NCI-H69 (cell line): ENCODE data around the gene GOLGA8G.
"Not testable (repeated sequence)": the region's sequence is repeated elsewhere in the genome, so short reads cannot be mapped to it uniquely, and the experiment has no call there.

Experiments
- DNase-seq: peaks from one replicate; lab custom pipeline; 2025; lab: John Stamatoyannopoulos, UW

The GOLGA8G gene, protein sequence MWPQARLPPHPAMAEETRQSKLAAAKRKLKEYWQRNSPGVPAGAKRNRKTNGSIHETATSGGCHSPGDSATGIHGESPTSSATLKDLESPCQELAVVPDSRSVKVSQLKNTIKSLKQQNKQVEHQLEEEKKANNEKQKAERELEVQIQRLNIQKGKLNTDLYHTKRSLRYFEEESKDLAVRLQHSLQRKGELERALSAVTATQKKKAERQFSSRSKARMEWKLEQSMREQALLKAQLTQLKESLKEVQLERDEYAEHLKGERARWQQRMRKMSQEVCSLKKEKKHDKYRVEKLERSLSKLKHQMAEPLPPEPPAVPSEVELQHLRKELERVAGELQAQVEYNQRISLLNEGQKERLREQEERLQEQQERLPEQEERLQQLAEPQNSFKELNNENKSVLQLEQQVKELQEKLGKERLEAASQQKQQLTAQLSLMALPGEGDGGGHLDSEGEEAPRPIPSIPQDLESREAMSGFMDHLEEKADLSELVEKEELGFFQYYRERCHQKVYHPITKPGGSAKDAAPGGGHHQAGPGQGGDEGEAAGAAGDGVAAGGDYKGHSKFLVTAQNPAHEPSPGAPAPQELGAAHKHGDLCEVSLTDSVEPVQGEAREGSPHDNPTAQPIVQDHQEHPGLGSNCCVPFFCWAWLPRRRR

DNA sequence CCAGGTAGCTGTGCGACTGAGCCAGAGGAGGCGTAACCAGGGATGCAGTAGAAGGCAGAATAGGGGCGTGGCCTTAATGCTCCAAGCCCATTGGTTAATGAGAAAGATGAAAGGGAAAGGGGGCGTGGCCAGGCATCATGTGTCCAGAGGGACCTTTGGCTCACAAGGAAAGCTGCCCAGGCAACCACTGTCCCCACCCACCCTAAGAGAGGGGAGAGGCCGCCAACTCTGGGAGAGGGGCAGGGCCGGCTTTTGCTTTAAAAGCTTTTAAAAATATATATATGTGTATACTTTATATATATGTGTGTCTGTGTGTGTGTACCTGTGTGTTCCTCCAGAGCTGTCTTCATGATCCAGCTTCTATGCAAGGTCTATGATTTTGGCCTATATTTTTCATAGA, at the start of gene GOLGA8G:
GOLGA8G (minus strand) TSS at position 18 of the 400 bp plus-strand sequence. CDS start 62 bp downstream, outside the sequence.
- DNase-seq: not testable (repeated sequence)

DNA sequence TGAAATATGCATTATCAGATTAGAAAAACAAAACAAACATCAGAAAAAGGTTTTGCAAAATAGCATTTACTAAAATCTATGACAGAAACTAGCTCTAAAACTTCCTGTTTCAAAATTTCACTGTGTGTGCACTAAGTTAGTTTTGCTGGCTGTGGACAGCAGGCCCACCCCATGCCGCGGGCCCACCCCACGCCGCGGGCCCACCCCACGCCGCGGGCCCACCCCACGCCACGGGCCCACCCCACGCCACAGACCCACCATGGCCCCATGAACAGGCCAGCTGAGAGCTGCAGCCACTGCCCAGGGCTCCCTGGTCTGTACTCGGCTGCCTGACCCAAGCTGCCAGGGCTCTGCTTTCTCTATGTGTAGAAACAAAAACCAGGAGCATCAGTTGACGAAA, 40.6 kb upstream of the GOLGA8G start:
- DNase-seq: not testable (repeated sequence)

DNA sequence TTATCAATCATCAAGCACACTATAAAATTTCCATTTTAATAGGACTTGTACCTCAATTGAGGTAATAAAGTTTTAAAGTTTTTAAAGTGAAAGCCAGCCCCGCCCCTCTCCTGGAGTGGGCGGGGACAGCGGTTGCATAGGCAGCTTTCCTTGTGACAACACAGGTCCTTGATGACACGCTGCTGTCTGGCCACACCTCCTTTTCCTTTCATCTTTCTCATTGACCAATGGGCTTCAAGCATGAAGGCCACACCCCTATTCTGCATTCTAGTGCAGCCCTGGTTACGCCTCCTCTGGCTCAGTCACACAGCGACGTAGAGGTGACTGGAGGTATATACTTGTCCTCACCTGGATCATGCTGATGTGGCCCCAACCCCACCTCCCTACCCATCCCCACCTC, 20.5 kb upstream of the GOLGA8G start, which contains the start of gene GOLGA6L25:
GOLGA6L25 (plus strand) TSS at position 301 of the 400 bp plus-strand sequence; CDS start at position 362, 61 bp downstream.
- not testable (repeated sequence) for DNase-seq

DNA sequence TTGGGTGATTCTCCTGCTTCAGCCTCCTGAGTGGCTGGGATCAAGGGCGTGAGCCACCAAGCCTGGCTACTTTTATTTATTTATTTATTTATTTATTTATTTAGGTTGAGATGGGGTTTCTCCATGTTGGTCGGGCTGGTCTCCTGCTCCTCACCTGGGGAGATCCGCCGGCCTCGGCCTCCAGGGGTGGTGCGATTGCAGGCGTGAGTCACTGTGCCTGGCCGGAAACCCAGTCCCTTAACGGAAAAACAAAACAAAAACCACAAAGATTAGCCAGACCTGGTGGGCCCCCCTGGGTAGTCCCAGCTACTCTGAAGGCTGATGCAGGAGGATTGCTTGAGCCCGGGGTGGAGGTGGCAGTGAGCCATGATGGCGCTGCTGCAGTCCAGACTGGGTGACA, 17.6 kb downstream of the GOLGA8G start:
- not testable (repeated sequence) for DNase-seq

DNA sequence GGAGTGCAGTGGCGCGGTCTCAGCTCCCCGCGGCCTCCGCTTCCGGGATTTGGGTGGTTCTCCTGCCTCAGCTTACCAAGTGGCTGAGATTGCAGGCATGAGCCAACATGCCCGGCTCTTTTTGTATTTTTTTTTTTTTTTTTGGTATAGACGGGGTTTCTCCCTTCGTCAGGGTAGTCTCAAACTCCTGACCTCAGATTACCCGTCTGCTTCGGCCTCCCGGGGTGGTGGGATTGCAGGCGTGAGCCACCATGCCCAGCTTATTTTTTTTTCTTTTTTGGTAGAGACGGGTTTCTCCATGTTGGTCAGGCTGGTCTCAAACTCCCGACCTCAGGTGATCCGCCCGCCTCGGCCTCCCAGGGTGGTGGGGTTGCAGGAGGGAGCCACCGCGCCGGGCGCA, 18.6 kb downstream of the GOLGA8G start:
- DNase-seq: not testable (repeated sequence)

DNA sequence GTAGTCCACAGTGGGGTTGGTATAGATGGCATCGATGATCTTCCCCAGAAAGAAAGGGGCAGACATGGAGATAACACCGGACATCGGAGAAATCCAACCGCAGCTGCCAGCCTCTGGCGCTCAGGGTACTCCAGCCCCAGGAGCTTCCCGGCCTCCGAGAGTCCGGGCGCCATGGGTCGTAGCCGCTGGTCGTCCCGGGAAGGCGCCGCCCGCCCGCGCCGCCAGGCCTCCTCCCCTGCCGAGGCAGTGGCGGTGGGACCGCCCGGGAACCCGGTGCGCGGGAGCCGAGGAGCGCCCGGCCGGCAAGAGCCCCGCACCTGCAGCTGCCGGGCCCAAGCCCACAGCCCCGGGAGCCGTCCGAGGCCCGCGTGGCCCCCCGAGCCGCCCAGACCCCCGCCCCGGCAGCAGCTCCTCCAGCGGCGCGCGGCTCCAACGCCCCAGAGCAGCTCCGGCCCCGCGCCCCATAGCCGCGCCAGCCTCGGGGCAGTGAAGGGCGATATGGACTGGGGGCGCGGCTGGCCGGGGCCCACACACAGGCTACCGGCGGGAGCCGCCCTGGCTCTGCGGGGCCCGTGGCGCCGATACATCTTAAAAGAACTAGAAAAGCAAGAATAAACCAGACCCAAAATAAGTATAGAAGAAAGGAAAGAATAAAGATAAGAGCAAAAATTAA, 24.4 kb downstream of the GOLGA8G start:
- DNase-seq: not testable (repeated sequence)

DNA sequence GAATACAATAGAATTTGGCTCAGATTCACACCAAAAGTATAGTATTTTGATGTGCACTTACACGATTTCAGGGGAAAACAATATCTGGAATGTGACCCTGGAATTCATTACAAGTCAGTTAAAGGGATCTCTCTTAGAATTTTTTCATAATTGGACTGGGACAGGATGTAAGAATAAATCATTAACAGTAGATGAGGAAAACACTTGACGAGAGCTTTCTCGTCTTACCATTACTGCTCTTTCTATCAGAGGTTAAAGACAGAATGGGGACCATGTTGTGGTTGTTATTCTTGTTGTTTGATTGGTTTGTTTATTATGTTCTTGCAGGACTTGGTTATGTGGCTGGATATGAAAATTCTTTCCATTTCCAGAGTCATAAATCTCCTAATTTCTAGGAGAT, 51.4 kb downstream of the GOLGA8G start:
- DNase-seq: not testable (repeated sequence)
